Trophoblast cell (in vitro differentiated cells and primary cell): Measurements from ENCODE around the gene TADA1.
A peak's percentile ranks its signal among the peaks of the same experiment; 100 is the strongest.

Experiments used
- DNase-seq, 2 donors: peaks; one replicate each; pipeline ENCODE4 v3.0.0-alpha.2; 2016
- H2AFZ ChIP-seq: 2 replicates; pipeline ENCODE4 v1.6.1; 2013; ENCODE audit warnings: low read length, moderate library complexity, mild to moderate bottlenecking; ENCODE audit not compliant: insufficient read depth, poor library complexity
- H2AK5ac ChIP-seq: 2 replicates; pipeline ENCODE4 v1.6.1; 2013; ENCODE audit warnings: mild to moderate bottlenecking, low read length
- H2BK120ac ChIP-seq: 2 replicates; pipeline ENCODE4 v1.6.1; 2013; ENCODE audit warnings: low read length, mild to moderate bottlenecking, moderate library complexity; ENCODE audit not compliant: insufficient read depth, poor library complexity
- H2BK12ac ChIP-seq: 2 replicates; pipeline ENCODE4 v1.6.1; 2013; ENCODE audit warnings: mild to moderate bottlenecking, low read length, moderate library complexity
- H2BK5ac ChIP-seq: 2 replicates; pipeline ENCODE4 v1.6.1; 2013; ENCODE audit warnings: low read length, low read depth, moderate library complexity, mild to moderate bottlenecking; ENCODE audit not compliant: poor library complexity
- H3K14ac ChIP-seq: 2 replicates; pipeline ENCODE4 v1.6.1; 2013; ENCODE audit warnings: mild to moderate bottlenecking, low read length
- H3K18ac ChIP-seq: 2 replicates; pipeline ENCODE4 v1.6.1; 2013; ENCODE audit warnings: mild to moderate bottlenecking, low read length
- H3K23ac ChIP-seq: 2 replicates; pipeline ENCODE4 v1.6.1; 2013; ENCODE audit warnings: low read length
- H3K27ac ChIP-seq: 2 replicates; pipeline ENCODE4 v1.5.1; 2013; ENCODE audit warnings: low read depth, mild to moderate bottlenecking, inconsistent platforms, low read length, moderate library complexity
- H3K27me3 ChIP-seq: 2 replicates; pipeline ENCODE4 v1.6.1; 2013; ENCODE audit warnings: inconsistent platforms, mild to moderate bottlenecking, low read length, moderate library complexity; ENCODE audit not compliant: insufficient read depth
- H3K36me3 ChIP-seq, 2 experiments: 1 replicate in 1 of 2; 2 replicates in 1 of 2; pipeline ENCODE4 v1.6.1; 2013; ENCODE audit warnings: low read length in 2 of 2, mild to moderate bottlenecking in 2 of 2, moderate library complexity in 1 of 2; ENCODE audit not compliant: insufficient read depth in 2 of 2, control insufficient read depth in 1 of 2
- H3K4ac ChIP-seq: 2 replicates; pipeline ENCODE4 v1.6.1; 2013; ENCODE audit warnings: low read depth, mild to moderate bottlenecking, low read length, moderate library complexity
- H3K4me1 ChIP-seq, 2 experiments: 1 replicate in 1 of 2; 2 replicates in 1 of 2; pipeline ENCODE4 v1.6.1; 2013; ENCODE audit warnings: low read length in 2 of 2, mild to moderate bottlenecking in 2 of 2, moderate library complexity in 1 of 2; ENCODE audit not compliant: insufficient read depth in 2 of 2, control insufficient read depth in 1 of 2
- H3K4me2 ChIP-seq: 2 replicates; pipeline ENCODE4 v1.6.1; 2013; ENCODE audit warnings: inconsistent platforms, mild to moderate bottlenecking, low read length, moderate library complexity
- H3K4me3 ChIP-seq: 2 replicates; pipeline ENCODE4 v1.5.1; 2013; ENCODE audit warnings: mild to moderate bottlenecking, low read depth, low read length, inconsistent platforms
- H3K79me1 ChIP-seq: one replicate; pipeline ENCODE4 v1.6.1; 2013; ENCODE audit warnings: low read length
- H3K79me2 ChIP-seq: 2 replicates; pipeline ENCODE4 v1.6.1; 2013; ENCODE audit warnings: low read length, mild to moderate bottlenecking; ENCODE audit not compliant: control insufficient read depth, insufficient read depth, poor library complexity
- H3K9ac ChIP-seq: 2 replicates; pipeline ENCODE4 v1.6.1; 2013; ENCODE audit warnings: mild to moderate bottlenecking, low read length
- H3K9me3 ChIP-seq: 2 replicates; pipeline ENCODE4 v1.6.1; 2013; ENCODE audit warnings: low read depth, mild to moderate bottlenecking, control low read depth, inconsistent platforms, low read length; ENCODE audit not compliant: insufficient read depth
- H4K12ac ChIP-seq: 2 replicates; pipeline ENCODE4 v1.6.1; 2013; ENCODE audit warnings: low read depth, mild to moderate bottlenecking, low read length, moderate library complexity
- H4K8ac ChIP-seq: 2 replicates; pipeline ENCODE4 v1.6.1; 2013; ENCODE audit warnings: low read depth, mild to moderate bottlenecking, low read length, moderate library complexity
- H4K91ac ChIP-seq: one replicate; pipeline ENCODE4 v1.6.1; 2013; ENCODE audit warnings: low read depth, mild to moderate bottlenecking, low read length, moderate library complexity
- WGBS: extraction: QIAGEN DNeasy Blood & Tissue Kit; methylation state at CpG from one replicate; pipeline ENCODE4 v1.1.7; 2013; ENCODE audit warnings: missing lambda C conversion rate; ENCODE audit not compliant: insufficient read length, insufficient coverage; ENCODE audit errors: extremely low coverage; 5-methylcytosine and 5-hydroxymethylcytosine counted together

TADA1 gene

DNA sequence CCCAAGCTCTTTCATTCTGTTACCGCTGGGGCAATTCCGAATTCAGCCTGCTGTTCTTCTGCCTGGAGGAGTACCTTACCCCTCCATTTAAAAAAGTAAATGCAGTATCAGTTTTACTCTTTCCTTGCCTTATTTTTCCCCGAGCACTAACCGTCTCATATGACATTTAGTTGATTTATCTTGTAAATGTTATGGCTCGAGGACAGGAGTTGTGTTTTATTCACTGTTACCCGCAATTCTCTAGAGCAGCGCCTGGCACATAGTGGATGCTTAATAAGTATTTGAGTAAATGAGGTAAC is 425 bp upstream of the TADA1 start:
- no peaks in the 10 kb centered on the region for H3K36me3 ChIP-seq
- H3K14ac ChIP-seq: no peak overlapping the region
- H3K27me3 ChIP-seq: no peaks in the 10 kb centered on the region
- no peak overlapping the region for H3K4me3 ChIP-seq
- H3K27ac ChIP-seq: no peak overlapping the region
- H3K4ac ChIP-seq: no peak overlapping the region
- H2BK120ac ChIP-seq: no peak overlapping the region
- H3K9me3 ChIP-seq: no peaks in the 10 kb centered on the region
- no peak for DNase-seq
- H4K8ac ChIP-seq: no peak overlapping the region
- H2BK5ac ChIP-seq: no peak overlapping the region
- peak overlapping the region; percentile 62 for H3K4me2 ChIP-seq
- H3K79me2 ChIP-seq: peaks cover 8% of the 10 kb centered on the region
- H2AFZ ChIP-seq: no peak overlapping the region
- H2AK5ac ChIP-seq: no peak overlapping the region
- peaks cover 2 to 3% of the 10 kb centered on the region in 2 experiments for H3K4me1 ChIP-seq
- H4K91ac ChIP-seq: no peak overlapping the region
- no CpG with 5 or more reads among the region's 7 CpGs for WGBS
- no peak overlapping the region for H2BK12ac ChIP-seq
- no peak overlapping the region for H4K12ac ChIP-seq
- no peak overlapping the region for H3K9ac ChIP-seq
- no peak overlapping the region for H3K18ac ChIP-seq
- peaks cover 9% of the 10 kb centered on the region for H3K79me1 ChIP-seq
- no peak overlapping the region for H3K23ac ChIP-seq

- Histone ChIP-seq H3K79me2 (peaks cover 8% of the 10 kb centered on the region), H3K4ac (peak overlapping the region; percentile 92), H3K4me1 (peaks cover 2 to 3% of the 10 kb centered on the region in 2 experiments), H3K36me3 (no peaks in the 10 kb centered on the region), H3K14ac (peak overlapping the region; percentile 85), H3K79me1 (peaks cover 9% of the 10 kb centered on the region), H4K12ac (peak overlapping the region; percentile 76), H2BK12ac (no peak overlapping the region), H3K23ac (no peak overlapping the region), H3K4me3 (peak overlapping the region; percentile 94), H3K18ac (peak overlapping the region; percentile 93), H3K9ac (peak overlapping the region; percentile 83), H4K91ac (peak overlapping the region; percentile 88), H3K4me2 (peak overlapping the region; percentile 85), H2AFZ (peak overlapping the region; percentile 92), H2BK5ac (peak overlapping the region; percentile 45), H4K8ac (peak overlapping the region; percentile 75), H3K27ac (no peak overlapping the region), H3K9me3 (no peaks in the 10 kb centered on the region), H2BK120ac (peak overlapping the region; percentile 80), H2AK5ac (no peak overlapping the region), H3K27me3 (no peaks in the 10 kb centered on the region)
- no CpG with 5 or more reads among the region's 8 CpGs for WGBS
- no peak for DNase-seq
Observed at GRCh38 chr1:166875302-166875733, 746 bp downstream of the TADA1 start.

DNA sequence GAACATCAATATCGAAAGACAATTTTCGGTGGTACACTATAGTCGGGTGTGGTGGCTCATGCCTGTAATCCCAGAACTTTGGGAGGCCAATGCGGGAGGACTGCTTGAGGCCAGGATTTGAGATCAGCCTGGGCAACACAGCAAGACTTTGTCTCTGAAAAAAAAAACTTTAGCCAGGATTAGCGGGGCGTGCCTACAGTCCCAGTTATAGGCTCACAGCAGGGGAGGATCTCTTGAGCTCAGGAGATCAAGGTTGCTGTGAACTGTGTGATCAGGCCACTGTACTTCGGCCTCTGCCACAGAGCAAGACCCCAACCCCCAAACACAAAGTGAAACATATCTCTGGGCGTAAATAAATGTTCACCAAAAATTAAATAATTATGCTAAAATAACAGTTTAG is 1.6 kb downstream of the TADA1 start:
- Histone ChIP-seq H4K91ac (no peak overlapping the region), H2AK5ac (no peak overlapping the region), H2BK5ac (no peak overlapping the region), H3K23ac (no peak overlapping the region), H2BK12ac (no peak overlapping the region), H3K36me3 (no peaks in the 10 kb centered on the region), H4K12ac (no peak overlapping the region), H2AFZ (no peak overlapping the region), H3K27me3 (no peaks in the 10 kb centered on the region), H3K79me1 (peaks cover 9% of the 10 kb centered on the region), H4K8ac (no peak overlapping the region), H3K27ac (no peak overlapping the region), H3K14ac (no peak overlapping the region), H2BK120ac (no peak overlapping the region), H3K9me3 (no peaks in the 10 kb centered on the region), H3K4me3 (no peak overlapping the region), H3K9ac (no peak overlapping the region), H3K18ac (no peak overlapping the region), H3K4me1 (peaks cover 2 to 3% of the 10 kb centered on the region in 2 experiments), H3K79me2 (peaks cover 8% of the 10 kb centered on the region), H3K4ac (peak overlapping the region; percentile 10), H3K4me2 (no peak overlapping the region)
- no CpG with 5 or more reads among the region's 8 CpGs for WGBS
- no peak for DNase-seq

- H3K4me2 ChIP-seq: no peak overlapping the region
- peaks cover 4% of the 10 kb centered on the region for H3K79me1 ChIP-seq
- peak overlapping the region; percentile 6 for H3K4ac ChIP-seq
- no CpG with 5 or more reads among the region's 4 CpGs for WGBS
- peaks cover 4% of the 10 kb centered on the region for H3K79me2 ChIP-seq
- H3K23ac ChIP-seq: no peak overlapping the region
- H3K9me3 ChIP-seq: no peaks in the 10 kb centered on the region
- H3K27ac ChIP-seq: no peak overlapping the region
- H2BK120ac ChIP-seq: no peak overlapping the region
- H2AK5ac ChIP-seq: no peak overlapping the region
- H3K27me3 ChIP-seq: no peaks in the 10 kb centered on the region
- no peak overlapping the region for H3K18ac ChIP-seq
- H3K9ac ChIP-seq: no peak overlapping the region
- peaks cover 2 to 3% of the 10 kb centered on the region in 2 experiments for H3K4me1 ChIP-seq
- DNase-seq: no peak
- no peak overlapping the region for H2BK12ac ChIP-seq
- H4K91ac ChIP-seq: no peak overlapping the region
- peaks cover 5 to 7% of the 10 kb centered on the region in 2 experiments for H3K36me3 ChIP-seq
- H4K12ac ChIP-seq: no peak overlapping the region
- no peak overlapping the region for H2AFZ ChIP-seq
- H3K4me3 ChIP-seq: no peak overlapping the region
- no peak overlapping the region for H2BK5ac ChIP-seq
- no peak overlapping the region for H4K8ac ChIP-seq
- no peak overlapping the region for H3K14ac ChIP-seq
Observed at GRCh38 chr1:166870584-166870983, 5.5 kb downstream of the TADA1 start.
